HG03460 (cell line): ENCODE results near the gene KASH5.
A peak's percentile ranks its signal among the peaks of the same experiment; 100 is the strongest.
"Not testable (repeated sequence)": the region's sequence is repeated elsewhere in the genome, so short reads cannot be mapped to it uniquely, and the experiment has no call there.

ENCODE experiments used
- ATAC-seq: cut with Tn5 transposase; IDR thresholded peaks from one replicate; pipeline ENCODE4 v1.9.1; 2021; ENCODE audit not compliant: unreplicated experiment

The KASH5 gene

DNA sequence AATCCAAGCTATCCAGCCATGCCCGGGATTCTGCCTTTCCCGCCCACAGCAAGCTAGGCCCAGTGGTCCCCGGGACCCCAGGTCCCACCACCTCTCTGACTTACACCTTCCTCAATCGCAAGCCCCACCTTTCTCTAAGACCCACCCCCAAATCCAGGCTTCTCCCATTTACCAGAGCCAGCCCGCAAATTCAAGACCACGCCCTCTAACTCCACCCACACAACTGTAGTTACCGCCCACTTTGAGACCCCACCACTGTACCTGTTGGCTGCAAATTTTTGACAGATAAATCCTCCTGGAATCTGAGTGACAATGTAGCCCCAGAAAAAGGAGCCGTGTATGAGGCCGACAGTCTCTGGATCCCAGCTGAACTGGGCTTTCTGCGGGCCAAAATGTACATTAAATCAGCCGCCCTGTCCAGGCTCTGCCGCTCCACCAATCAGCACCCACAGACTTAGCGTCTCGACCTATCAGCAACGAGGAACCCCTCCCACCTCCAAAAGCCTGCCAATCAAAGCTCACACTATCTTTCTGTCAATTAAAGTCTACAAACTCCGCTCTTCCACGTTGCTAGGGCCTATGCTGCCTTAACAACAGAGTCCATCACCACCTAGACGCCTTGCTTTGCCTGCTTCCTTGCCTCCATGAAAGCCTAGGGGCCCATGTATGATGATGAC, 47.0 kb downstream of the KASH5 start:
- ATAC-seq: no peak

DNA sequence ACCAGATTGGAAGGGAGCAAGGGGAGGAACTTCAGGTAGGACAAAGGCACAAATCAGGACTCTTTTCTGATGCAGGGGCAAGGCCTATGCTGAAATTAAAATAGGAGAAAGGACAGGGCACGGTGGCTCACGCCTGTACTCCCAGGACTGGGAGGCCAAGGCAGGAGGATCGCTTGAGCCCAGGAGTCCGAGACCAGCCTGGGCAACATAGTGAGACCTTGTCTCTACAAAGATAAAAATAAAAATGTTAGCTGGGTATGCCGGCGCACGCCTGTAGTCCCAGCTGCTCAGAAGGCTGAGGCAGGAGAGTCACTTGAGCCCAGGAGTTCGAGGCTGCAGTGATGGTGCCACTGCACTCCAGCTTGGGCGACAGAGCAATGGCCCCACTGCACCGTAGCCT, 47.6 kb downstream of the KASH5 start:
- ATAC-seq: no peak

DNA sequence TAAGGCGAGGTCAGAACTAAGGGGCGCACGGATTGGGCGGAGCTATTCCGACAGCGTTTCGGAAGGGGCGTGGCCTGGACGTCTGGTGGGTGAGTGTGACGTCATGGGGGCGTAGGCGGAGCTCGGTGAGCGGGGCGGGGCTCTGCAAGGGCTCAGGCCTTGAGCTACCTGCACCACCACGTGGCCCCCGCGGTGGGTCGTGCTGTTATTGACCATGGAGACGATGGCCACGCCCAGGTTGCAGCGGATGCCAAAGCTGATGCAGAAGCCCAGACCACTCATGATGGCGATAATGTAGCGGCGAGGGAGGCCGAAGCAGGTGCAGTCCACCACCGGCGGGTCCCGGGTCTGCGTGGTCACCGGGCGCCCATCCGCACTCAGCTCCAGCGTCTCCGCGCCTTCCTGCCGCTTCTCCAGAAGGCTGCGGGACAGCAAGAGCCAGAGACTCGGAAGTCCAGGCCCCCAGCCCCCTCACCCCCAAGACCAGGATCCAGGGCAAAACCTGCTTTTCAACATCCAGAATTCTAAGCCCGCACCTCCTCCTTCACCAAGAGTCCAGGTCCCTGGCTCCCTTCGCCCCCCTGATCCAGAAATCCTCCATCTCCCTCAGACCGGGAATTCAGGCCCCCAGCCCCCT, 48.5 kb downstream of the KASH5 start:
- no peak for ATAC-seq

DNA sequence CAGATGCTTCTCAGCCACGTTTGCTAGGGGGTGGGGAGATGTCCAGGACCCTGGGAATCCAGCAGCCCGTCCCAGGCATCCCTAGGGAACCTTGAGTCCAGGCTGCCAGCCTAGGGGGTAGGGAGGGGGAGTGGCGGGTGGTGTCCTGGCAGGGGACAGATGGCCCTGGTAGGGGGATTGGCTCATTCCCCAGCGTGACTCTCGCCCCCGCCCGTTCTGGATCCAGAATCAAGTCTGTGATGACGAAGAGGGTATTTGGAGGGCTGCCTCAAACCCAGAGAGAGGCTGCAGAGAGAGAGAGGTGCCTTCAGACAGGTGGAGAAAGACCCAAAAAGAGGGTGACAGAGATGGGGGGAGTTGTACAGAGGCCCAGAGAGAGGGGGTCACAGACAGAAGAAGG, 49.2 kb downstream of the KASH5 start:
- ATAC-seq: no peak

DNA sequence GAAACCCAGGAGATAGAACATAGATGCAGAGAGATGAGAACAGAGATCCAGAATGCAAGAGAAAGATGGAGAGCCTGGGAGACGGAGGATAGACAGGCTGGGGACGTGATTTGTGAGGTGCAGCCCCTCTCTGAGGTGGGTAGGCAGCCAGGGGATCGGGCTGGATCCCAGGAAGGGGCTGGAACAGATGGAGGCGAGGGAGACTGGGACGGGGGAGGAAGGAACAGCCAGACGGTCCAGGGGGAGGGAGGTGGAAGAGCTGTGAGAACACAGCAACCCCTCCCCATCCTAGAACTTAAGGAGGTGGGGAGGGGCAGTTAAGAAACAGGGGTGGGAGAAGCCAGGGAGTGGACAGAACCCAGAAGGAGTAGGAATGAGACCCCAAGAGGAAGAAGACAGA, 50.2 kb downstream of the KASH5 start:
- no peak for ATAC-seq

DNA sequence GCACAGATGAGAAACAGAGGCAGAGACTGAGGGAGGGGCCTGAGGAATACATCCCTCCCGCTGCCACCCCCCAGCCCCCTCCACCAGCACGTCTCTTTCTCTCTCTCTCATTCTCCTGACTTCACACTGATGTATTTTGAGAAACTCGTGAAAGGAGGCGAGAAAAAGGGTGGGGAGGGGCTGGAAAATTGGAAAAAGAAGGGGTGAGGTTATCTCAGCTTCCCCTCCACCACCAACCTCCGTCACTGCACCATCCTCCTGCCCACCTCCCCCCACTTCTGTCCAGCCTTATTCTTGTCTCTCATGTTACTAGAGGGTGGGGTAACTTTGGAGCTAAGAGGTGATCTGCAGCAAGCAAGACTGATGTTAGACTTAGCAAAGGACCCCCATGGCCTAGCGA, 51.8 kb downstream of the KASH5 start:
- ATAC-seq: no peak

DNA sequence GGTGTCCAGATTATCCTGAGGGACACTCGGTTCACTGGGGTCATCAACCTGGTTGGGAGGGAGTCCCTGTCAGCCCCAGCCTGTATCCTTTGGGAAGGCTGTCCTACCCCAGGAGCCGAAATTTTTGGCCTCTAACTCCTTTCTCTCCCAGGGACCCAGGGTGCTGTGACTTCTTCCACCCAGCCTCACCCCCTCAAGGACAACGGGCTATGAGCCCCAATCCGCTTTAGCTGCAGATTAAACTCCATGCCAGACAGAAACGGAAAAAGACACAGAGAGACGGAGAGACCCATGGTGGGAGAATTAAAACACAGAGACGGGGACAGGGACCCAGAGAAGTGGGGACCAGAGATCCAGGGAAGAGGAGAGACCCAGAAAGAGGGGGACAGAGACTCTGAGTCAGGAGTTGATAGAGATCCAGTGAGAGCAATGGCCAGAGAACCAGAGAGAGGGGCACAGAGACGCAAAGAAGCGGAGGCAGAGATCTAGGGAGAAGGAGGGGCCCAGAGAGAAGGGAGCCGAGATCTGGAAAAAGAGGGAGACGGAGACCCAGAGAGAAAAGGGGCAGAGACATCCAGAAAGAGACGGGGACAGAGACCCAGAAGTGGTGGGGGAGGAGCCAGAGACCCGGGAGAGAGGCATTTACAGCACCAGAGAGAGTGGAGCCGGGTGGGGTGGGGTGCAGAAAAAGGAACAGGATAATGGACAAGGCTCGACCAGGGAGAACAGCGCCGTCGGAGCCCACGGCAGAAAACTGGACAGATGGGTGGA, 52.6 kb downstream of the KASH5 start:
- no peak for ATAC-seq

DNA sequence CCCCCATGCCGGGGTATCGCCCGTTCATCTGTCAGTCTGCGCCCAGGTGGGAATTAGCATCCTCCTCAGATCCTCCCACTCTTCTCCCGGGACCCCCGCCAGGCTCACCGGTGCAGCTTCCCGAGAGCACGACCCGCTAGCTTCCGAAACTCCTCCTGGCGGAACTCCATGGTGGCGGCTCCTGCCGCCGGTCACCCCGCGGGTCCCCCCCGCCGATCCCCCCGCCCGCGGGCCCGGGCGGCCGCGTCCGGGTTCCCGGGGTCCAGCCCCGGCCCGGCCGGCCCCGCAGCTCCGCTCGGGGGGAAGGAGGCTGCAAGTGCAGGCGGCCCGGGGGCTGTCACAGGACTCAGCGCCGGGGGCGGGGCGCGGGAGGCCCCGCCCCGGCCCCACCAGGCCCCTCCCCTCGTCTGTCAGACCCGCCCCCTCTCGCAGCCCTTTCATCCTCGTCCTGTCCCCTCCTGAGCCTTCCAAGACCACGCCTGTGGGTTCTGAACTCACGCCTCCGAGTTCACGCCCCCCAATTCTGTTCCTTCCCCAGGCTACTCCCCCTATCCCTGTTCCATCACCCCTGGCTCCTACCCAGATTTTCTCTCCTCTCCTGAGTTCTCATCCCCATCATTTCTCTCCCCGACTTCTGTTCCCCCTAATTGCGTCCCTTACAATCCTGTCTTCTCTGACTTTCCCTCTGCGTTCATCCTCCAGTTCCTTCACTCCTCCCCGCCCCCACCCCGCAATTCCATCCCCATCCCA, 53.3 kb downstream of the KASH5 start, which contains the start of gene SLC17A7:
TSS of gene SLC17A7 (minus strand) at position 318 of the 750 bp plus-strand sequence. CDS start at position 170, 148 bp downstream.
- ATAC-seq: no peak

DNA sequence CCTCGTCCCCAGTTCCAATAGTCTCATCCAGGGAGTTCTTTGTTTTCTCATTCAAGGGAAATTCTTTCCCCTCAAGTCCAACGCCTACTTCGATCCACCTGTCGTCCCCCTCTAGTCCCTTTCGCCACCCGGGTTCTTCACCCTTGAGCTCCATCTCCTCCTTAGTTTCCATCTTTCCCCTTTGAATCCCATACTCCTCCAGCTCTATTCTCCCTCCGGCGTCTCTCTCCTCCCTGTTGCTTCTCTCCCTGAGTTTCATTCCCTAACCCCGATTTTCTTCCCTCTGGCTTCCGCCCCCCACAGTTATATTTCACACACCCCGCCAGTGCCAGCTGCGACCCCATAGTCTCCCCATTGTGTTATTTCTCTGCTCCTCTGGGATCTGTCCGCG, 53.9 kb downstream of the KASH5 start:
- ATAC-seq: no peak

DNA sequence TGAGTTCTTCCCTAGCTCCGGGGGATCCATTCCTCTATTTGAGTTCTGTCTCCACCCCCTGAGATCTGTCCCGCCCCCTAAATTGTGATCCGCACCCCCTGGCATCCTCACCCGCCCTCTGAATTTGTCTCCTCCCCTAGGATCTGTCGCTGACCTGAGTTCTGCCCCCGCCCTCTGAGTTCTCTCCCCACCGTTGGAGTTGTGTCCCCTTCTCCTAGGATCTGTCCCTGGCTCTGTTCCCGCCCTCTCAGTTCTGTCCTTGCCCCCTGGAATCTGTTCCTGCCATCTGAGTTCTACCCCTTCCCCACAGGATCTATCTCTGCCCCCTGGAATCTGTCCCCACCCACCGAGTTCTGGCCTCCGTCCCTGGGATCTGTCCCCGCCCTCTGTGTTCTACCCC, 54.3 kb downstream of the KASH5 start:
- ATAC-seq: no peak

DNA sequence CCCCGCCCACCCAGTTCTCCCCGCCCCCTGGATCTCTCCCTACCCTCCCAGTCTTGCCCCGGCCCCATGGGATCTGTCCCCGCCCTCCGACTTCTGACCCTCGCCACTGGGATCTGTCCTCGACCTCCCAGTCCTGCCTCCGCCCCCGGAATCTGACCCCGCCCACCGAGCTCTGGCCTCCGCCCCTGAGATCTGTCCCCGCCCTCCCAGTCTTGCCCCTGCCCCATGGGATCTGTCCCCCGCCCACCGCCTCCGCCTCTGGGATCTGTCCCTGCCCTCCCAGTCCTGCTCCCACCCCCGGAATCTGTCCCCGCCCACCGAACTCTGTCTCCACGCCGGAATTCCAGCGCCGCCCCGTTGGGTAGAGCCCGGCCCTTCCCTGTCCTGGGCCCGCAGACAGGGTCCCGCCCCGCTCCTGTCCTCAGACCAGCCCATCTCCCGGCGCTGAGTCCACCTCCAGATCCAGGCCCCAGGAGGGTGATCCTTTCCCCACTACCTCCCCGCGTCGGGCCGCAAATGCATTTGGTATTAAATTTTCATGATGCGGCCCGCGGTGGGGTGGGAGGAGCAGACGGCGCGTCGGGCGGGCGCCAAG, 54.8 kb downstream of the KASH5 start:
- ATAC-seq: peak; percentile 12

DNA sequence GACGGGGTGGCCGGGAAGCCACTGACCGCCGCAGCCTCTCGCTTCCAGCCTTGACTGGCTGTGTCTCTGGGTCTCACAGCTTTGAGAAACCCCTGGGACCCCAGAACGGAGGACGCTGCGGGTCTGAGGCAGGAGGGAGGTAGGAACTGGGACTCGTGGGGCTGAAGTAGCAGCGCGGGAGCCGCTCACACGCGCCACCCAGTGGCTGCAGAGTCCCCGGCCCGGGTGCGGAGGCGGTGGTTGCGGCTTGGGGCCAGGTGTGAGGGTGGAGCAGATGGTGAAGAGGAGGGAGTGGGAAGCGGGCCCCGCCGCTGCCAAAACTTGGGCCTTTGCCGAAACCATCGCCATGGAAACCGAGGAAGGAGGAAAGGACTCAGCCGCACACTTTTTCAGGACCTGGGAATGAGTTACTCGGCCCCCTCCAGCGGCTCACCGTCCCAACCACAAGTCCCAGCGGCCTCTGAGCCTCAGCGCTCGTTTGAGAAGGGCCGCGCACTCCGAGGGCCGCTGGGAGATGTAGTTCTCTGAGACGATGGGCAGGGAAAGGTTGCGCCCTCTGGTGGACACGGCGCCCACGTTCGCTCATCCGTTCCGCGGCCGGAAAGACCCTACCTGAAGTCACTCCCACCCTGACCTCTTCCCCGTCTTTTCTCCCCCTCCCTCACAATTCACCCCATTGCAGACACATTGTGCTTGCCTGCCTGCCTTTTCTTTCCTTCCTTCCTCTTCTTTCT, 55.5 kb downstream of the KASH5 start:
- peak; percentile 82 for ATAC-seq

DNA sequence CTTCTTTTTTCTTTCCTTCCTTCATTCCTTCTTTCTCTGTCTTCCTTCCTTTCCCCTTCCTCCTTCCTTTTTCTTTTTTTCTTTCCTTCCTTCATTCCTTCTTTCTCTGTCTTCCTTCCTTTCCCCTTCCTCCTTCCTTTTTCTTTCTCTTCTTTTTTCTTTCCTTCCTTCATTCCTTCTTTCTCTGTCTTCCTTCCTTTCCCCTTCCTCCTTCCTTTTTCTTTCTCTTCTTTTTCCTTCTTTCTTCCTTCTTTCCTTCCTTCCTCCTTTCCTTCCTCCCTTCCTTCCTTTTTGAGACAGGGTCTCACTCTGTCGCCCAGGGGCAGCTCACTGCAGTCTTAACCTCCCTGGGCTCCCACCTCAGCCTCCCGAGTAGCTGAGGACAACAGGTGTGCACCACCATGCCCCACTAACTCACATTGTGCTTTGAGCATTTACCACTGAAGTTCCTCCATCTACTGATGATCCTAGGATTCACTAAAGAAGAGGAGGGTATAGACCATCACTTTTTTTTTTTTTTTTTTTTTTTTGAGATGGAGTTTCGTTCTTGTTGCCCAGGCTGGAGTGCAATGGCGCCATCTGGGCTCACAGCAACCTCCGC, 56.2 kb downstream of the KASH5 start:
- ATAC-seq: not testable (repeated sequence)

DNA sequence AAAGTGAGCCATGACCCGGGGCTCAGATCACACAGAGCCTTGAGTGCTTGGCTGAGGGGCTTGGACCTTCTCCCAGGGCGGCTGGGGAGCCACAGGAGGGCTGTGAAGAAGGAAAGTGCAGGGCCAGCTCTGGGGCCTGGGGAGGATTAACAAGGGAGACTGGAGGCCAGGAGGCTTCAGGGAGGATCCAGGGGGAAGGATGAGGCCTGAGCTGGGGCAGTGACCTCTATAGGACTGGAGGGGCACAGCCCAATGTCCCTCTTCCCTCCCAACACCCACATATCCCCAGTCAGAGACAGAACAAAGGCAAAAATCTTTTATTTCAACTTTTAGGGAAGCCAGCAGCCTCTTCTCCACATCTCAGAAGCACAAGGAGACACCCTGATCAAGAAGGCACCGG, 57.9 kb downstream of the KASH5 start:
- no peak for ATAC-seq

DNA sequence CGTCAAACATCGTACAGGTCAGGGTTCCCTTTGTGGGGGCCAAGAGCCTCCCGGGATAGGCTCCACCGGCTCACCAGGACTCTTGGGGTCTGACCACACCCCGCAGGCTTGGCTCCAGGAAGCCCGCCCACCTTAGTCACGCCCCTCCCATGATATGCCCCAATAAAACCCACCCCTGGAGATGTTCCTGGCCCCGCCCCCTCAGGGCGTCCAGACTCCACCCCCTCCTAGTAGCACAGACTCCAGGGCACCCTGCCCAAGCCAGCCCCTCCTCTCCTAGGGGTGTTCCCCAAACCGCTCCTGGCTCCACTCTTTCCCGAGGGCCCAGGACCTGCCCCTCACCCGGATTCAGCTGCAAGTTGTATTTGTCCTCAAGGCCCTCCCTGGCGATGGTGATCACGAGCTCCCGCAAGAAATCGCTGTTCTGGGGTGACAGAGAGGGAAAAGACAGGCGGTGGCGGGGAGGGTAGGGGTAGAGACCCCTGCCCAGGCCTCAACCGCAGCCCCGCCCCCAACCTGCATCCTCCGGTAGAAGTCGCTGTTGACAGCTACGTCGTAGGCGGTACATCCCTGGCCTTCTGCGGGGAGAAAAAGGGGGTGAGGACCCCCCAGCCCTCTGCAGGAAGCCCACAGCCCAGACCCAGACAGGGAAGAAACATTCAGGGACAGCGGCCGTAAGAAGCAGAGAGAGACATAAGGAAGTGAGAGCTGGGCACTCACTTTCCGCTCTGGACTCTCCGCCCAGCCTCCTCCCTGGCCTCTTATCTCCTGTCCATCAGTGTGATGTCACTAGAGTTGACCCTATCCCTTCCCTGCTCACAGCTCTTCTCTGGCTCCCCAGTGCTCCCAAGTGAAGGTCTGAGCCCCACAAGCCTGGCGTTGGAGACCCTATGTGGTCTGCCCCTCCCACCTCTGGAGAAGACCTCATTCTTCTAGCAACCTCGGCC, 59.7 kb downstream of the KASH5 start:
- ATAC-seq: no peak

DNA sequence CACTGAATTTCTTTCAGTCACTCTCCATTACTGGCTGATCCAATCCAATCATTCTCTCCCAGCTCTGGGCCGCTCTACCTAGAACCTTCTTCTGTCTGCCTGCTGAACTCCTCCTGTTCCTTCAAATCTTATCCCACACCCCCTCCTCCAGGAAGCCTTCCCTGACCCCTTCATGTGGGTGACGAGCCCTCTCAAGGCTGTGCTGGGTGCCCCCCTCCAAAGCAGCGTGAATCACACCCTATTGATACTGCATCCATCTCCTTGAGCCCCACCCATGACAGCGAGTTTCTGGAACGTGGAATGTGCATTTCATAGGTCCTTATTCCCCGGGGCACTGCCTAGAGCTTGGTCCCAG, 60.4 kb downstream of the KASH5 start:
- no peak for ATAC-seq

DNA sequence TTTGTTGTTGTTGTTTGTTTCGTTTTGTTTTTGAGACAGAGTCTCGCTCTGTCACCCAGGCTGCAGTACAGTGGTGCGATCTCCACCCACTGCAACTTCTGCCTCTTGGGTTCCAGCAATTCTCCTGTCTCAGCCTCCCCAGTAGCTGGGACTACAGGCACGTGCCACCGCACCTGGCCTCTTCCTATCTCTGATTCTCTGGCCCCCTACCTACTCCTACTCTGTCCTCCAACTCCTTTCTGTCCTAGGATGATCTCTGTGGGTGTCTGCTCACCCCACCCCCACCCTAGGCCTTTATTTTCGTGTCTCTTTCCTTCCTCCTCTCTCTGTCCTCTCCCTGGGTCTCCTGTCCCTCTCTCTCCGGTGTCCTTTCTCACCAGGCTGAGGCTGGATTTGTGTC, 62.4 kb downstream of the KASH5 start:
- ATAC-seq: no peak

DNA sequence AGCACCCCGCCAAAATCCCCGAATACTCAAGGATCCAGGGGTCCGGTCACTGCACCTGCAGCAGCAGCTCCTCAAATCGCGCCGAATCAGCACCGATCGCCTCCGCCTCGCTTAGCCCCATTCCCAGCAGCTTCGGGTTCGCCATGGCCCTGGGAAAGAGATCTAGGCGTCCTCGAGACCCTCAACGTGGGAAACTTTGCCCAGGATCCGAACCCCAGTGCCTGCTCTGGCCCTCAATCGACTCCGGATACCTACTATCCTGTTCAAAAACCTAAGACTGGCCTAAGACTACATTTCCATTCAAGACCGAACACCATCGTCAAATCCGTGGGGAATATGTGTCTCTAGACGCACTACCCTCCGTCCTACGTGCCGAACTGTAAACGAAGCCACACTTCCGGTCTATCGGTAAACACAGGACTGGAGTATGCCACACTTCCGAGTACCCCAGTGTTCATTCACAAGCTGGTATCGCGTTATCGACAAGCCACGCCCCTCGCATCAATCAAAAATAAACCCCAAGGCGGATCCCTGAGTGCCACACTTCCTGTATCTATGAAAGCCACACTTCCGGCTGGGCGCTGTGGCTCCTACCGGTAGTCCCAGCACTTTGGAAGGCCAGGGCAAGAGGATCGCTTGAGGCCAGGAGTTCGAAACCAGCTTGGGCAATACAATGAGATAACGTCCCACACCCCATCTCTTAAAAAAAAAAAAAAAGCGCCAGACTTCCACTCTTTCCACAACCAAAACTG, 63.6 kb downstream of the KASH5 start, which contains the start of gene PIH1D1:
TSS of gene PIH1D1 (minus strand) at position 385 of the 752 bp plus-strand sequence. CDS start at position 145, 240 bp downstream.
- peak; percentile 59 for ATAC-seq
